Mesangial cell (primary cell): Measurements from ENCODE around the gene MICALL1. TPM values are rescaled to one million over a fixed set of nuclear protein-coding genes. Genes with fewer than 3 reads are reported as not detected.

Experiments
- total RNA-seq: library from RNA; depleted of rRNA; stranded (reverse); fragments of >200 nt; gene quantifications from 2 replicates; pipeline ENCODE4 v1.2.3, GENCODE V29; 2015

The MICALL1 gene, protein sequence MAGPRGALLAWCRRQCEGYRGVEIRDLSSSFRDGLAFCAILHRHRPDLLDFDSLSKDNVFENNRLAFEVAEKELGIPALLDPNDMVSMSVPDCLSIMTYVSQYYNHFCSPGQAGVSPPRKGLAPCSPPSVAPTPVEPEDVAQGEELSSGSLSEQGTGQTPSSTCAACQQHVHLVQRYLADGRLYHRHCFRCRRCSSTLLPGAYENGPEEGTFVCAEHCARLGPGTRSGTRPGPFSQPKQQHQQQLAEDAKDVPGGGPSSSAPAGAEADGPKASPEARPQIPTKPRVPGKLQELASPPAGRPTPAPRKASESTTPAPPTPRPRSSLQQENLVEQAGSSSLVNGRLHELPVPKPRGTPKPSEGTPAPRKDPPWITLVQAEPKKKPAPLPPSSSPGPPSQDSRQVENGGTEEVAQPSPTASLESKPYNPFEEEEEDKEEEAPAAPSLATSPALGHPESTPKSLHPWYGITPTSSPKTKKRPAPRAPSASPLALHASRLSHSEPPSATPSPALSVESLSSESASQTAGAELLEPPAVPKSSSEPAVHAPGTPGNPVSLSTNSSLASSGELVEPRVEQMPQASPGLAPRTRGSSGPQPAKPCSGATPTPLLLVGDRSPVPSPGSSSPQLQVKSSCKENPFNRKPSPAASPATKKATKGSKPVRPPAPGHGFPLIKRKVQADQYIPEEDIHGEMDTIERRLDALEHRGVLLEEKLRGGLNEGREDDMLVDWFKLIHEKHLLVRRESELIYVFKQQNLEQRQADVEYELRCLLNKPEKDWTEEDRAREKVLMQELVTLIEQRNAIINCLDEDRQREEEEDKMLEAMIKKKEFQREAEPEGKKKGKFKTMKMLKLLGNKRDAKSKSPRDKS
- total RNA-seq = 38.4 and 58.7 TPM in 2 replicates

DNA sequence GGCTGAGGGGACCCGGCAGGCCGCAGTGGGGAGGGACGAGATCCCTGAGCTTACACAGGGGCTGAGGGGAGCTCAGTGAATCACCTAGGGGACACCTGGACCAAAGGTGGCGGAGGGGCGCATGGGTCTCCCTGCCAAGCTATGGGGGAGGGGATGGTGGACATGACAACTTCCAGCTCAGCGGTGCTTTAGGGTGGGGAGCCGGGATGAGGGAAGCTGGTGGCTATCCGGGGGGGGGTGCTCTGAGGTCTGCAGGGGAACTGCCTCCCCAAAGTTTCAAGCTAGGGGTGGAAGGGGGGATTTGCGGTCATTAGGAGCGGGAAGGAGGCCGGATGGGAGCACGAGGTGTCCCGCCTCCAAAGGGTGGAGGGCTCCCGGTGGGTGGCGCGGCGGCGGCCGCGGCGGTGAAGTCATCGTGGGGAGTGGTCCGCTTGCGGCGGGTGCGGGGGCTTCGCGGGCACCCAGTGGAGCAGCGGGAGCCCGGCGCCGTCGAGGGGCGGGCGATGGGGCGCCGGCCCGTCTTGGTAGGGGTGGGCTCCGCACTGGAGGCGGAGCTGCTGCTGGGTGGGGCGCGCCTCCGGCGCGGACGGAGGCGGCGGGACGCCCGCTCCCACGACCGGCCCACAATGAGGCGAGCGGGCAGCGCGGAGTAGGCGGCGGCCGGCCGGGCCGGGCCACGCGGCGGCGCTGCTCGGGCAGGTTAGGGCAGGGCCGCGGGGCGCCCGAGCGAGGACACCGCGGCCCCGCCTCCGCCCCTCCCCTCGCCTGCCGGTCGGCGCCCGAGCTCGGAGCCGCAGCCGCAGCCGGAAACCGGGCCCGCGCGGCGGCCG lies at the start of gene MICALL1:
TSS of gene MICALL1 (plus strand) at position 764 of the 830 bp plus-strand sequence. CDS start 126 bp downstream, outside the sequence.

DNA sequence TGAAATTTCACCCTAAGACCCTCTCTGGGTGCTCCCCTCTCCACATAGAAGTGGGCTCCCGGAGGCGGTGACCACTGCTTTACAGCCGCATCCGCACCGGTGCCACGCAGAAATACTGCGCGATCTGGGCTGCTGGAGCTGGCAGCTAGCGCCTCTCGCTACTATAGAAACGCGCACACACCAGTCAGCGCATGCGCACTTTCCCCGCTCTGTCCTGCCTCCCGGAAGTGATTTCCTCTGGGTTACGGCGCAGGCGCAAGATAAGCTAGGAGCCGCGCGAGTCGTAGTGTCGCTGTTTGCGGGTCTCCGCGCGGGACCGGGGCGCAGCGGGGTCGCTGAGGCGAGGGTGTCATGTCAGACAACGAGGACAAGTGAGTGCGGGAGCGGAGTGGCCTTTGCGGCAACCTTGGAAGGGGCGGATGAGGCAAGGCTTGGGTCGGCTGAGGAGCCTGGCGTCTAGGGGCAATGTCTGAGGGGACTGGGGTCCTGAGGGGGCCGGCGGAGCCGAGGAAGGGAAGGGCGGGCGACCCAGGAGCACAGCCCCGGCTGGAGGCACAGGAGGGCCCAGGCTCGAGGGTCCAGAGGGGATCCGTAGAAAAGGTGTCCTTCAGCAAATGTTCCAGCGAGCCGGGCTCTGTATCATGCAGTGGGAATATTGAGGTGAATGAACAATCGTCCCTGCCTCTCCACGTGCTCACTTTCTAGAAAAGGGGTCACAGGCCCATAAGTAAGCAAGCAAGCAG lies 47.5 kb downstream of the MICALL1 start, which contains the start of the genes C22orf23 and POLR2F:
TSS of gene C22orf23 (minus strand) at position 165 of the 743 bp plus-strand sequence. CDS start 452 bp downstream, outside the sequence.
TSS of gene POLR2F (plus strand) at position 263 of the 743 bp plus-strand sequence. CDS start at position 352, 89 bp downstream.

DNA sequence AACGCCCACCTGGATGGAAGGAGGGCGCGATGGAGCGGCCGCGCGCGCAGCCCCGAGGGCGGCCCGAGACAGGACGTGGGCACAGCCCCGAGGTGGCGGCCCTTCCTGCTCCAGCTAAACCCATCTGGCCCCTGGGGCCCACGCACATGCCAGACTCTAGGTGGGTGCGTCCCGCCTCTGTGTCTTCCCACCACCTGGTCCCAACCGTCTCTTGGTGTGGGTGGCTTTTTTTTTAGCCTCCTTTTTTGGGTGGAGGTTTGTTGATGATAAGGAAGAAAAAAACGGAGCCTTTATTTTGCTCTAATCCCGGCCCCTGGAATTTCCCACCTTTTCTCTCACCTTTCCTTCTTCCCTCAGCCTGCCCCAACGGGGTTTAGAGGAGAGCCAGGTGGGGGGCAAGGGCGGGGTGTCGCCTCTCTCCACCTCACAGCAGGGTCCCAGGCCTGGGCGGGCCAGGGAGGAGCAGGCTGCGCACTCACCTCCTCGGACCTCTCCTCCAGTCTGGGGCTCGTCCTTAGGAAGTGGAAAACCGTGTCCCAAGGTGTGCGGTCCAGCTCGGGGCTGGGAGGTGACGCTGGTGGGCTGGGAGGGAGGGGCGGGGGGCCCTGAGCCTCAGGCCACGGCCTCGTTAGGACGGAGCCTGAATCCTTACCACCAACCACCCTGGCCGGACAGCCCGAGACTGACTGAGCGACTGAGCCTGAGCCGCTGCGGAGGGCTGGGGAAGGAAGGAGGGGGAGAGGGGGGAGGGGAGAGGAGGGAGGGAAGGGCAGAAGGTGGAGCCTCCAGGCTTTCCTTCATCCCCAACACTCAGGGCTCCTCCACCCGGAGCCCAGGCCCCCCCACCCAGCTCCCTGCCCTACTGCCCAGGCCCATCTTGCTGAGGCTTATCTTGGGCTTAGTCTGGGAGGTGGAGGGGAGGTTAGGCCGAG lies 78.0 kb downstream of the MICALL1 start, which contains the start of gene SOX10:
TSS of gene SOX10 (minus strand) at position 696 of the 932 bp plus-strand sequence. CDS start 771 bp downstream, outside the sequence.

Other genes starting within 250 kb of the MICALL1 start
- gene PDXP, start 247.6 kb upstream of the MICALL1 start, total RNA-seq = 17.2 and 23.8 TPM in 2 replicates
- gene LGALS1, start 230.7 kb upstream of the MICALL1 start, total RNA-seq = 1,545 and 4,007 TPM in 2 replicates
- 24.7 and 32.1 TPM in 2 replicates for gene NOL12, start 220.0 kb upstream of the MICALL1 start, total RNA-seq
- gene TRIOBP, start 209.2 kb upstream of the MICALL1 start, total RNA-seq = 86.2 and 106 TPM in 2 replicates
- 23.1 and 32.8 TPM in 2 replicates for gene GCAT, start 98.4 kb upstream of the MICALL1 start, total RNA-seq
- not detected in 2 replicates for gene GALR3, start 82.9 kb upstream of the MICALL1 start, total RNA-seq
- gene ANKRD54, start 62.0 kb upstream of the MICALL1 start, total RNA-seq = 20.0 and 29.8 TPM in 2 replicates
- 301 and 455 TPM in 2 replicates for gene EIF3L, start 56.9 kb upstream of the MICALL1 start, total RNA-seq
- under 0.01 and 0.33 TPM in 2 replicates for gene C22orf23, start 47.3 kb downstream of the MICALL1 start, total RNA-seq
- 61.7 and 104 TPM in 2 replicates for gene POLR2F, start 47.4 kb downstream of the MICALL1 start, total RNA-seq
- 0.16 TPM in 1 of 2 replicates, not detected in the other for gene SOX10, start 78.3 kb downstream of the MICALL1 start, total RNA-seq
- 31.8 and 44.1 TPM in 2 replicates for gene PICK1, start 151.1 kb downstream of the MICALL1 start, total RNA-seq
- 0.51 TPM in 1 of 2 replicates, not detected in the other for gene SLC16A8, start 177.9 kb downstream of the MICALL1 start, total RNA-seq
- gene BAIAP2L2, start 204.4 kb downstream of the MICALL1 start, total RNA-seq = 4.2 and 6.0 TPM in 2 replicates